ENCODE data around the gene DFFB.

- TF ChIP-seq CTCF (IDR thresholded peaks at IDR 0.05; ENCODE audit: insufficient read depth, low read length) (no peak), POLR2AphosphoS5 (IDR thresholded peaks at IDR 0.05; ENCODE audit: low read depth) (no peak), GABPA (IDR thresholded peaks at IDR 0.05; ENCODE audit: low read depth) (no peak)
Measured at GRCh38 chr1:3923378-3924185, 66.3 kb downstream of the DFFB start.
